Epithelial cell of proximal tubule (primary cell): ENCODE measurements around the gene CACNA1E. TPM values are rescaled to one million over a fixed set of nuclear protein-coding genes. Genes with fewer than 3 reads are reported as not detected.

Experiments
- DNase-seq: peaks from one replicate; pipeline ENCODE4 v3.0.0-alpha.2; 2011; ENCODE audit warnings: low read depth
- H3K4me3 ChIP-seq: 2 replicates; pipeline ENCODE4 v1.5.1; 2011; ENCODE audit warnings: low read depth, mild to moderate bottlenecking, low read length
- total RNA-seq: library from RNA; depleted of rRNA; stranded (reverse); fragments of >200 nt; gene quantifications from 2 replicates; pipeline ENCODE4 v1.2.3, GENCODE V29; 2015
- TF ChIP-seq, protein P1 (sequence below): conservative IDR thresholded peaks from 2 replicates; pipeline ENCODE4 v1.5.1; 2012; ENCODE audit warnings: low read depth, mild to moderate bottlenecking, low read length

Gene CACNA1E
- total RNA-seq, 1 donor from 2014 or later = 0.06 TPM

DNA sequence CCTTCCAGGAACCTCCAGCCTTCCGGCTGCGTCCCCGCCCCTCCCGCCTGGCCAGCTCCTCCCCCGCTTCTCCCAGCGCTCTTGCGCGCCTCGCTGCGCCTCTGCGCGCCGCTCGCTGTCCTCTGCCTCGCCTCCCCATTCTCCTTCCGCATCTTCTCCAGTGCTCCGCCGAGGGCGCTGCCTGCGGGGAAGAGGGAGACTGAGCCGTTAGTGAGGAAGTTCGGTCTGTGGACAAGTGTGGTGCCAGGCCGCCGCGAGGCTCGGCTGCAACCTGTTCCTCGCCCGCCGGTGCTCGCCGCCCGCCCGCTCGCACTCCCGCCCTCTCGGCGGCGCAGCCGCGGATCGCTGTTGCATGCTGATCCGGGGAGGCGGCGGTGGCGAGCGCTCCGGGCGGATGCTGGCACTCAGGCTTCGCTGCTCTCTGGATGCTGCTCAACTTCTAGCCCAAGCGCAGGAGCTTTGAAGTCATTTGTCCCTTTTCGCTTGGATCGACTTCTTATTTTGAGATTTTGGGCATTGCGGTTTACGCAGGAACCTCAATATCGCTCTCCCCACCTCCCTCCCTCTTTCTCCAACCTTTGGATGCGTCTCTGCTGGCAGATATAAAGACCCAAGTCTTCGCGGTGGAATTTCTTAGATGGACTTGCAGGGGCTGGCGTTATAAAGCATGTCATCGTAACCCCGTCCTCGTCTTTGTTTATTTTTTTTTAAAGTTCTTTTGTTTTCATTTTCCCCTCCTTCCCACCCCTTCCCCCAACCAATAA, 614 bp upstream of the CACNA1E start:
- TF ChIP-seq, protein P1, sequence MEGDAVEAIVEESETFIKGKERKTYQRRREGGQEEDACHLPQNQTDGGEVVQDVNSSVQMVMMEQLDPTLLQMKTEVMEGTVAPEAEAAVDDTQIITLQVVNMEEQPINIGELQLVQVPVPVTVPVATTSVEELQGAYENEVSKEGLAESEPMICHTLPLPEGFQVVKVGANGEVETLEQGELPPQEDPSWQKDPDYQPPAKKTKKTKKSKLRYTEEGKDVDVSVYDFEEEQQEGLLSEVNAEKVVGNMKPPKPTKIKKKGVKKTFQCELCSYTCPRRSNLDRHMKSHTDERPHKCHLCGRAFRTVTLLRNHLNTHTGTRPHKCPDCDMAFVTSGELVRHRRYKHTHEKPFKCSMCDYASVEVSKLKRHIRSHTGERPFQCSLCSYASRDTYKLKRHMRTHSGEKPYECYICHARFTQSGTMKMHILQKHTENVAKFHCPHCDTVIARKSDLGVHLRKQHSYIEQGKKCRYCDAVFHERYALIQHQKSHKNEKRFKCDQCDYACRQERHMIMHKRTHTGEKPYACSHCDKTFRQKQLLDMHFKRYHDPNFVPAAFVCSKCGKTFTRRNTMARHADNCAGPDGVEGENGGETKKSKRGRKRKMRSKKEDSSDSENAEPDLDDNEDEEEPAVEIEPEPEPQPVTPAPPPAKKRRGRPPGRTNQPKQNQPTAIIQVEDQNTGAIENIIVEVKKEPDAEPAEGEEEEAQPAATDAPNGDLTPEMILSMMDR = no peak
- peak overlapping the region; percentile 37 for H3K4me3 ChIP-seq
- DNase-seq = no peak

DNA sequence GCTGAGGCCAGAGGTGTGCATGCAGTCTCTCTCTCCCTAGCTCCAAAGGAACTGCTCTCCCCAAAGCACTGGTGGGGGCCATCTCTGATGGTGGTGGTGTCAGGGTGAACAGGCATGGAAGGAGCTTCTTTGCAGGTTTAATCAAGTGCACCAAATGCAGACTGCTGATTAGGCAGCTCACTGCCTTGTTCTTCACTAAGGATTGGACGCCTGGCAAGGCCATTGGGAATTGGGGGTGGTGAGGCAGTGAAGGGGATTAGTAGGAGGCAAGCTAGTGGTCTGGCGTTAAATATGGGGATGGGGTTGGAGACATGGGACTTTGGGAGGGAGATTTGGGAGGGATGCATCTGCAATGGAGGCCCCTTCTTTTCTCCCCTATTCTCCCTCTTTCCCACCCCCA, 1.5 kb downstream of the CACNA1E start:
- TF ChIP-seq, protein P1 = no peak
- no peak for DNase-seq

DNA sequence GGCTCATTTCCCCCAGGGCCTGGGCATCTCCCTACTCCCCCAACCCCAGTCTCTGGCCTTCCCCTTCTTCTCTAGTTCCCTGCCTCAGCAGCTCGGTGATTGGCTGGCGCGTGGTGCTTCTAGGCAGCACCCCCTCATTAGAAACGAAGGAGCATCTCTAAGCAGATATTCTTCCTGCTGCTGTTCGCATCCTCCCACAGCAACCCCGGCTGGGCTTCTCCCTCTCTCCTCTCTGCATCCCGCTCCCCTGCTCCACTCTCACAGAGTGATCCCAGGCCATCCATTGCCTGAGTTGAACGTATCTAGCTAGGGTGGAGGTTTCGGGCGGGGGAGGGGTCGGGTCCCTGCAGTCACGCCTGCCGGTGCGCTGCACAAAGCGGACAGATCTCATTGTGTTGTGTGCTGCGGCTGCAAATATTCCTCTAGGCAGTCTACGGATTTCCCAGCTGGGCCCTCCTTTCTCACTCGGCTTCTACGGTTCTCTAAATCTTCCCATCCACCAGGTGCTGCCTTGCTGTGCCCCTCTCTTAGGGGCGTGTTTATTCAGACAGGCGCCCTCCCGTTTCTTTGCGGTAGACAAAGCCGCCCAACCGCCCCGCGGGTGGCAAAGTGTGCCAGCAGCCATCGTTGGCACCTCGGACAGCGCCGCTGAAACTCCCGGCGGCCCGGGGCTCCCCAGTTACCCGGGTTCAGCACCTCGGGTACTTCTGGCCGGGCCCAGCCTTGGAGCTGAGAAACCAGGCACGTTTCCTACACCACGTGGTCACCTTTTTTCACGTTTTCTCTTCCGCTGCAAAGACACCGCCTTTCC, 2.2 kb downstream of the CACNA1E start:
- no peak for DNase-seq
- H3K4me3 ChIP-seq = no peak overlapping the region
- TF ChIP-seq, protein P1 = no peak

More for the DNA sequence above, 1.5 kb downstream of the CACNA1E start:
- H3K4me3 ChIP-seq = no peak overlapping the region

DNA sequence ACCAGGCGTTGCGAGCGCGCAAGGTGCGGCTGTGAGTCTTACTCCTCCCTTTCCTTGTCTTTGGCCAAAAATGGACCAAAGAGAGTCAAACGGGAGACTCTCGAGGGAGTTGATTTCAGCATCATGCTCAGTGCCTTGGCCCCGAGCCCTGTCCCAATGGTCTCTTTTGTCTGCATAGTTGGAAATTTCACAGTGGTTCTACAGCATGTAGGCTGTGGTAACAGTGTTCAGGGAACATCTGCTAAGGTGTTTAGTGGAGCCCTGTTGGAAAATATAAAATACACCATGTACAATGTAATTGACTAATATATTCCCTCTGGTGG, 2.7 kb downstream of the CACNA1E start:
- DNase-seq = no peak
- TF ChIP-seq, protein P1 = peak; percentile 8
- no peak overlapping the region for H3K4me3 ChIP-seq

DNA sequence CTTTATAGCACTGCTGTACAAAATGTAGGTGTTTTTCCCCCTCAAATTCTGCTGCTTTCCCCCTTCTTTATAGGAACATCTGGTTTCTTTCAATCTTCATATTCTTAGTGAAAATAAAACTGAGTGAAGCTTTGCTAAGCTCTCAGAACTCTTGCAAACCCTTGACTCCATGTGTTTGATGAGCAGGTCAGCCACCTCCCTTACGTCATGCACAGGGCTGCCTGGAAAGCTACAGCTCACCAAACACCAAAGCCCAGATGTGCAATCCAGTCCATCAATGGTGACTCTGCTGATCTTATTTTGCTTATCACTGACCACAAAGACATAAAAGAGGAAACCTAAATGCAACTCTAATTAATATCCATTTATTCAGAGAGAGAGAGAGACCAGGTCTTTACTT, 5.5 kb downstream of the CACNA1E start:
- DNase-seq = no peak
- TF ChIP-seq, protein P1 = no peak
- H3K4me3 ChIP-seq = no peak overlapping the region

DNA sequence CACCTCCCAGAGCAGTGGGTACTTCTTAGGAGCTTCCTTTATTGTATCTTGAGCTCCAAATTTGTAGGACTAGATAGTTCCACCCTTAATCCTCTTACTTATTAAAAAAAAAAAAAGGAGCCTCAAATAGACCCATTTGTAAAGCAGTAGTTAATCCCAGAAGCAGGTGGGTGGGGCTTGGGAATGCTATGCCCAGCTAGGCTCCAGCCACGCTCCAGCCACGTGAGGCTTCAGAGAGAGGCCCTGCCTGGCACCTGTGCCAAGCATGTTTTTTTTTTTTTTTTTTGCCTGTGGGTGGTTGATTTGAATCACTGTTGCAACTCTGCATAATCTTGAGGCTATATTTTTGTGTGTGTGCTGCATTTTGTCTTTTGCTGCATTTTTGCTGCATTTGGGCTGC, 7.0 kb downstream of the CACNA1E start:
- TF ChIP-seq, protein P1 = no peak
- no peak overlapping the region for H3K4me3 ChIP-seq
- no peak for DNase-seq
